Small intestine (tissue), 7 donors: ENCODE data around the gene MME. TPM values are rescaled to one million over a fixed set of nuclear protein-coding genes. Genes with fewer than 3 reads are reported as not detected.
A peak's percentile ranks its signal among the peaks of the same experiment; 100 is the strongest.
"Not testable (repeated sequence)": the region's sequence is repeated elsewhere in the genome, so short reads cannot be mapped to it uniquely, and the experiment has no call there.

Experiments
- DNase-seq, 2 donors: peaks; one replicate each; pipeline versions ENCODE4 v3.0.0 to v3.0.0-alpha.2; 2013
- FAIRE-seq: peaks from 2 replicates; lab custom pipeline; 2012; peaks lifted over from hg19 to GRCh38; lab: Jason Lieb, UNC
- H3K27ac ChIP-seq, 3 donors: one replicate each; pipeline ENCODE4 v1.5.1; 2013; ENCODE audit warnings: low read length in 2 of 3, mild to moderate bottlenecking in 2 of 3, control low read depth in 1 of 3, inconsistent platforms in 1 of 3, low read depth in 1 of 3, moderate library complexity in 1 of 3
- H3K27me3 ChIP-seq, 3 donors: one replicate each; pipeline ENCODE4 v1.6.1; 2013; ENCODE audit warnings: low read length in 3 of 3, inconsistent platforms in 1 of 3; ENCODE audit not compliant: control insufficient read depth in 3 of 3, insufficient read depth in 3 of 3
- H3K36me3 ChIP-seq, 3 donors: one replicate each; pipeline ENCODE4 v1.6.1; 2013; ENCODE audit warnings: low read length in 3 of 3, inconsistent platforms in 1 of 3, low read depth in 1 of 3, mild to moderate bottlenecking in 1 of 3, moderate library complexity in 1 of 3; ENCODE audit not compliant: control insufficient read depth in 3 of 3, insufficient read depth in 2 of 3
- H3K4me1 ChIP-seq, 3 donors: one replicate each; pipeline ENCODE4 v1.6.1; 2013; ENCODE audit warnings: low read length in 2 of 3, inconsistent platforms in 1 of 3, low read depth in 1 of 3, mild to moderate bottlenecking in 1 of 3, moderate library complexity in 1 of 3; ENCODE audit not compliant: control insufficient read depth in 3 of 3, insufficient read depth in 2 of 3
- H3K4me3 ChIP-seq, 3 donors: one replicate each; pipeline ENCODE4 v1.5.1; 2013; ENCODE audit warnings: low read length in 3 of 3, control low read depth in 1 of 3, inconsistent platforms in 1 of 3, low read depth in 1 of 3, mild to moderate bottlenecking in 1 of 3, moderate library complexity in 1 of 3
- H3K9me3 ChIP-seq, 2 donors: one replicate each; pipeline ENCODE4 v1.6.1; 2013; ENCODE audit warnings: low read depth in 1 of 2, low read length in 1 of 2; ENCODE audit not compliant: control insufficient read depth in 2 of 2, insufficient read depth in 1 of 2
- WGBS, 3 donors: extraction: QIAGEN DNeasy Blood & Tissue Kit; methylation state at CpG; one replicate each; pipeline ENCODE4 v1.1.7; 2013; 5-methylcytosine and 5-hydroxymethylcytosine counted together
- polyA plus RNA-seq, 4 donors: library from polyadenylated mRNA; stranded (reverse) in 3 of 4; unstranded in 1 of 4; fragments of 200-250 nt in 3 of 4; fragments of 120-200 nt in 1 of 4; gene quantifications; one replicate each; pipeline versions ENCODE4 v1.2.1 to v1.2.3, GENCODE V29; 2013
- donor health status: healthy with polysubstance abuse.
- donor health status: control.
- donor health status: control.
- donor health status: Bipolar disorder and iron deficiency.
- donor health status: healthy.

MME gene
- polyA plus RNA-seq, 4 donors, result 62.1 to 206 (median 132) TPM

DNA sequence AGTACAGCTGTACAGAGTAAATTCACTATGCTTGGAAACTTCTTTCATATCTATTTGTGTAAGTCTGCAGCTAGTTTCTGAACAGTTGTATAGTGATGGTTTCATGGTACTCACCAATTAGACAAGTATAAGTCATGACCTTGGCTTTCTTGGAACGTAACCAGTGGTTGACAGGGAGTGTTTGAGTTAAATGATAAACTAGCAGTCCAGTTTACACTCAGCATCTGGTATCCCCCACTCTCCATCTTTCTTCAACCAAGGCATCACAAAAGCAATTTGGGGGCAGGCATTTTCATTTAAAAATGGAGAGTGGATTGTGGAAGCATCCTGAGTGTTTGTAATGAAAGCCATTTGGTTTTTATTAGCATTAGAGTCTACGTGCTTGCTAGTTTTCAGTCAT lies 26.0 kb downstream of the MME start:
- Histone ChIP-seq H3K4me3 (no peak overlapping the region), H3K27ac (no peak overlapping the region), H3K4me1 (no peaks in the 10 kb centered on the region), H3K9me3 (no peaks in the 10 kb centered on the region), H3K27me3 (no peaks in the 10 kb centered on the region), H3K36me3 (peaks cover 0 to 16% (median 12%) of the 10 kb centered on the region in 3 donors)
- 49 to 80% (median 65%) methylated on average over 2 of the region's 2 CpGs for WGBS, 3 donors
- DNase-seq (no peak), FAIRE-seq (no peak)

DNA sequence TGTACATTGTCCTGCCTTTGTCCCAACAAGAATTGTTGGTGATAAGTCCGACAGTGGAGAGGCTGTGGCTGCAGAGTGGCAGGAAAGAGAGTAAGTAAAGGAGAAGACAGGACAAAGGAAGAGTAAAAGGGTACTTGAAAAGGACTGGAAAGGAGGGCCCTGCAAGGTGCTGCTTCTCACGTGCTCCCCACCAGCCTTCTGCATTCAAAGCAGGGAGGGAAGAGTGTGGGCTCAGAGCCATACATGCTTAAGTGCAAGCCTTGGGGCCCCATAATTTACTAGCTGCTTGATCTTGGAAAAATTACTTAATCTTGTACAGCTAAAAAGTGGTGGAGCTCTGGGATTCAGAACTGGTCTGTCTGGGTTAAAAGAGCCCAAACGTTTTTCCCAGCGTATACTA lies 29.9 kb downstream of the MME start:
- Histone ChIP-seq H3K4me3 (no peak overlapping the region), H3K27ac (peak overlapping the region in 1 of 3 donors; percentile 3), H3K27me3 (no peaks in the 10 kb centered on the region), H3K9me3 (no peaks in the 10 kb centered on the region), H3K36me3 (peaks cover 0 to 15% (median 14%) of the 10 kb centered on the region in 3 donors), H3K4me1 (no peaks in the 10 kb centered on the region)
- WGBS, 3 donors, result 31 to 60% (median 56%) methylated on average over 4 of the region's 4 CpGs
- FAIRE-seq (no peak), DNase-seq (no peak)

DNA sequence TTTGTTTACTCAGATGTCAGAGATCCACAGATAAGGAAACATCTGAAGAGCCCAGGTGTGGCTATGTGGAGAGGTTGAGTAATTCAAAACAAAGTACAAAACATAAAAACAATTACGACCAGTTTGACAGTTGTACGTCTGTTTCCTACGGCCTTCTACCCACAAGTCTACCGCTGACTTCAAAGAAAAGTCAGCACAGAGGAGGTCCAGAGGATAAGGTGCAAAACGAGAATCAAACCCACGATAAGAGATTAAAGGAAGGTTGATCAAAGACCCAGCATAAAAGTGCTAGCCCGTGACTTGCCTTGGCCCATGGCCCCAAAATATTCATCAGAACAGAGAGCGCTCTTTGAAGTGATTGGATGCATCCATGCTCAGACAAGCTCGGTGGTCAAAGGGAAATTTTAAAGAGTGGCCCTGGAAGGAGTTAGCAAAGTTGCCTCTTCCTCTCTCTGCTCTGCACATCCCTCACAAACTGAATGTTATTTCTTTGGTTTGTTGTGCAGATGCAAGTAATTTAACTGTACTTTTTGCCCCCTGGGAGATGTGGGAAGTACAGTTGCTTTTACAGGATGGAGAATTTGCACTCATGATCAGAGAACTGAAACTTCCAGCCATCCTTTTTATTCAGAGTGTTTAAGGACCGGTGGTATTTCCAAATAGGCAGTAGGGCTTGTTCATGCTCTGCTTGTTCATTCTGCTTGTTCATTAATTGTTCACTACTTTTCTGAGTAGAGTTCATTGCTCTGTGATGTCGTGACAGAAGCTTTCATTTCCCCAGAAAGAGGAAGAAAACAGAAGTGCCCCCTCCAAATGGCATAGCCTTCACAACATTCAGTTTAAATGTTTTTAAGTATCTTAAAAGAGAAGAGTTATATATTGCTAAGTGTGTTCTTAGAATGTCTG lies 31.1 kb downstream of the MME start:
- FAIRE-seq (no peak), DNase-seq (peak in 1 of 2 donors; percentile 22)
- Histone ChIP-seq H3K27me3 (no peaks in the 10 kb centered on the region), H3K4me1 (no peaks in the 10 kb centered on the region), H3K4me3 (no peak overlapping the region), H3K9me3 (no peaks in the 10 kb centered on the region), H3K27ac (no peak overlapping the region), H3K36me3 (peaks cover 0 to 15% (median 14%) of the 10 kb centered on the region in 3 donors)
- 18 to 42% (median 27%) methylated on average over 11 of the region's 11 CpGs for WGBS, 3 donors

DNA sequence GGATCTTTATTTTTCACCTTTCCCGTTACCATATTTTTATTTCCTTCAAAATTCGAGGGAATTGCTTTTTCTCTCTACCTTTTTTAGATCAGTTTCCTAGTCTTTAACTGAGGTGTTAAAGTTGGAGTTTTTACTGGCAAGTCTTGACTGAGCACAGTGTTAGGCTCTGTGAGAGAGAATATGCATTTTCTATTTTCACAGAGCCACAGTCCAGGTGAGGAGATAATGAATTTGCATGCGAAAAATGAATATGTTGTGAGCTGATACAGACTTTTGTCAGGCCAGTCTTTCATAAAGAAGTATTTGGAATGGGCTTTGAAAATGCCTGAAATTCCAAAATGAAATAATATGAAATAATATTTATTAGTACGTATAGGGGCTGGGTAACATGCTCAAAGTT lies 31.9 kb downstream of the MME start:
- peaks cover 0 to 3% (median 0%) of the 10 kb centered on the region in 3 donors for H3K4me1 ChIP-seq
- H3K27ac ChIP-seq, result peak overlapping the region in 1 of 3 donors; percentile 11
- FAIRE-seq, result no peak
- H3K36me3 ChIP-seq, result peaks cover 0 to 15% (median 14%) of the 10 kb centered on the region in 3 donors
- no peaks in the 10 kb centered on the region for H3K9me3 ChIP-seq
- WGBS, 3 donors, result 57 to 68% (median 62%) methylated on average over 4 of the region's 4 CpGs
- DNase-seq, result no peak
- no peaks in the 10 kb centered on the region for H3K27me3 ChIP-seq
- H3K4me3 ChIP-seq, result no peak overlapping the region

DNA sequence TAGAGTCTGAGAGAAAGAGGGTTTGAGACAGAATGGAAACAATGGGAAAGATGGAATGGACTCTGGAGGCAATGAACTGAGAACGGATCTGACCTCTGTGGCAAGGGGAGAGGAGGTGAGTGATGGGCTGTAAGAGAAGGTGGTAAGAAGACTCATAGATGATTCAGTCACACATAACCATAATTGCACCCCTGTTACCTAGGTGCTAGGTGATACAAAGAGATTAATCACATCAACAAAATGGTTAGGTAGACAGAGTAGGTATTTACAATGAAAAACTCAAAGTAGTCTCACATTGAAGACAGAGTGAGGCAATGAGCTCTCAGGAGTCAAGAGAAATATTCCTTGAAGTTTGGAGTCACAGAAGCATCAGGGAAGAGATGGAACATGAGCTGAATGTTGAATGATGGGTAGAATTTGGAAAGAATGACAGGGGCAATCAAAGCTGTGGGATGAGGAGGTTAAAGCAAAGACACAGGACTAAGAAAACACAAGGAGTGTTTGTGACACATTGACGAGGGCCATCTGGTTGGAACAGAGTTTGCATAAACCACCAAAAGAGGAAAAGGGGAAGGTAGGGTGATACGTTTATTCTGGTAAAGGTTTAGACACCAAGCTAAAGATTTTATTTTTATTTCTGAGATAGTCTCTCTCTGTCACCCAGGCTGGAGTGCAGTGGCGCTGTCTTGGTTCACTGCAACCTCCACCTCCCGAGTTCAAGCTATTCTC lies 32.7 kb downstream of the MME start:
- 73 to 91% (median 78%) methylated on average over 5 of the region's 5 CpGs for WGBS, 3 donors
- Histone ChIP-seq H3K4me1 (peaks cover 0 to 3% (median 0%) of the 10 kb centered on the region in 3 donors), H3K36me3 (peaks cover 0 to 17% (median 14%) of the 10 kb centered on the region in 3 donors), H3K4me3 (no peak overlapping the region), H3K9me3 (no peaks in the 10 kb centered on the region), H3K27me3 (no peaks in the 10 kb centered on the region), H3K27ac (no peak overlapping the region)
- FAIRE-seq, result no peak
- no peak for DNase-seq

DNA sequence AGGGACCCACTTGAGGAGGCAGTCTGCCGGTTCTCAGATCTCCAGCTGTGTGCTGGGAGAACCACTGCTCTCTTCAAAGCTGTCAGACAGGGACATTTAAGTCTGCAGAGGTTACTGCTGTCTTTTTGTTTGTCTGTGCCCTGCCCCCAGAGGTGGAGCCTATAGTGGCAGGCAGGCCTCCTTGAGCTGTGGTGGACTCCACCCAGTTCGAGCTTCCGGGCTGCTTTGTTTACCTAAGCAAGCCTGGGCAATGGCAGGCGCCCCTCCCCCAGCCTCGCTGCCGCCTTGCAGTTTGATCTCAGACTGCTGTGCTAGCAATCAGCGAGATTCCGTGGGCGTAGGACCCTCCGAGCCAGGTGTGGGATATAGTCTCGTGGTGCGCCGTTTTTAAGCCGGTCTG lies 44.6 kb downstream of the MME start:
- not testable (repeated sequence) for DNase-seq, H3K27me3 ChIP-seq, FAIRE-seq, H3K4me3 ChIP-seq, H3K4me1 ChIP-seq, H3K9me3 ChIP-seq, H3K27ac ChIP-seq
- 6 to 23% (median 11%) methylated on average over 2 to 4 of the region's 14 CpGs for WGBS, 3 donors
- peaks cover 0 to 12% (median 6%) of the 10 kb centered on the region in 3 donors for H3K36me3 ChIP-seq

DNA sequence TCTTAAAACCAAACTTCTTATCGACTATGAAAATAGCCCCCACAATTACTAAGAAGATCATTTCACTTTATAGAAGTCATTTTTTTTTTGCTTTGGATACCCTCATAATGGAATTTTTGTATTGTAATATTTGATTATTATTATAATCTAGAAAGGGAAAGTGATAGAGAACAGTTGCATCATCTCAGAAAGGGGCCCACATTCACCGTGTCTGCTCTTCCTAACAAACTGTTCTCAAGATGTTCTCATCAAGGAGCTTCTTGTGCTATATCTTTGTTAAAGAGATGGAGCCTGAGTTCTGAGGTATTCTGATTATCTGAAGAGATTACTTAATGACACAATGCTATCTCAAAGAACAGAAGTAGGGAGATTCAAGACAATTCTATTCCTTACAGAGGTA lies 49.3 kb downstream of the MME start:
- Histone ChIP-seq H3K4me1 (peaks cover 0 to 25% (median 9%) of the 10 kb centered on the region in 3 donors), H3K27me3 (no peaks in the 10 kb centered on the region), H3K36me3 (peaks cover 0 to 14% (median 6%) of the 10 kb centered on the region in 3 donors), H3K9me3 (no peaks in the 10 kb centered on the region), H3K4me3 (no peak overlapping the region), H3K27ac (peak overlapping the region in 1 of 3 donors; percentile 20)
- DNase-seq (no peak), FAIRE-seq (no peak)
- WGBS, 3 donors, result 64 to 82% (median 75%) methylated on average over 2 of the region's 2 CpGs

DNA sequence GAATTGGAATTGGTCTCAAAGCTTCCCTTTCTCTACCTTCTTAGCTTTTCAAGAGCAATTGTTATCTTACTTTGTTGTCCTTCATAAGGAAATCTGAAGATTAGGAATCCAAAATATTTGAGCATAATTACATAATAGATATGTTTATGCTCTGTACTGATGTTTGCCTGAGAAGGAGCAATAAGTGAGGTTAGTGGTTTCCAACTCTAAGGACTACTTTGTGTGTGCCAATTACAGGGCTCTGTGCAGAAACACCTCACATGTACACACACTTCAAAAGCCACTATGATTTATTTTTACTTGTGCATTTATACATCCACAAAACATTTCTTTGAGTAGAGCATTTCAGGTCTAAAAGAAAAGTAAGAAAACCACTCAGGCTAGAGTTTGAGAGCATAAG lies 49.9 kb downstream of the MME start:
- Histone ChIP-seq H3K27me3 (no peaks in the 10 kb centered on the region), H3K27ac (peak overlapping the region in 2 of 3 donors; percentile 9 to 96), H3K9me3 (no peaks in the 10 kb centered on the region), H3K36me3 (peaks cover 0 to 14% (median 6%) of the 10 kb centered on the region in 3 donors), H3K4me3 (no peak overlapping the region), H3K4me1 (peaks cover 0 to 25% (median 9%) of the 10 kb centered on the region in 3 donors)
- FAIRE-seq (no peak), DNase-seq (no peak)
